DOHH2 (cell line): ENCODE measurements around the gene NOL9.

Experiments
- CTCF ChIP-seq: fragments of 200-600 bp; sonication (generic); IDR thresholded peaks from one replicate; pipeline ENCODE4 v1.5.1; 2014; ENCODE audit warnings: antibody characterized with exemption, mild to moderate bottlenecking, low read depth, low read length; ENCODE audit not compliant: poor library complexity, severe bottlenecking
- EZH2phosphoT487 ChIP-seq: fragments of 200-600 bp; sonication (generic); IDR thresholded peaks from 2 replicates; pipeline ENCODE4 v1.6.1; 2017; ENCODE audit warnings: borderline replicate concordance, mild to moderate bottlenecking, antibody characterized with exemption, low read length, moderate library complexity, mixed read lengths

GRCh38 chr1:6536291-6536690 is 18.0 kb downstream of the NOL9 start:
- TF ChIP-seq CTCF, result no peak
- no peak for TF ChIP-seq EZH2phosphoT487
